GM18507 (cell line): ENCODE data around the gene ZC3H11A.
"Not testable (repeated sequence)": the region's sequence is repeated elsewhere in the genome, so short reads cannot be mapped to it uniquely, and the experiment has no call there.

Source experiments
- DNase-seq: peaks from one replicate; pipeline ENCODE4 v3.0.0; 2011; ENCODE audit warnings: low read depth; ENCODE audit not compliant: insufficient read length; ENCODE audit errors: extremely low spot score
- FAIRE-seq: peaks from 2 replicates; lab custom pipeline; 2011; peaks lifted over from hg19 to GRCh38; lab: Jason Lieb, UNC

Gene ZC3H11A

DNA sequence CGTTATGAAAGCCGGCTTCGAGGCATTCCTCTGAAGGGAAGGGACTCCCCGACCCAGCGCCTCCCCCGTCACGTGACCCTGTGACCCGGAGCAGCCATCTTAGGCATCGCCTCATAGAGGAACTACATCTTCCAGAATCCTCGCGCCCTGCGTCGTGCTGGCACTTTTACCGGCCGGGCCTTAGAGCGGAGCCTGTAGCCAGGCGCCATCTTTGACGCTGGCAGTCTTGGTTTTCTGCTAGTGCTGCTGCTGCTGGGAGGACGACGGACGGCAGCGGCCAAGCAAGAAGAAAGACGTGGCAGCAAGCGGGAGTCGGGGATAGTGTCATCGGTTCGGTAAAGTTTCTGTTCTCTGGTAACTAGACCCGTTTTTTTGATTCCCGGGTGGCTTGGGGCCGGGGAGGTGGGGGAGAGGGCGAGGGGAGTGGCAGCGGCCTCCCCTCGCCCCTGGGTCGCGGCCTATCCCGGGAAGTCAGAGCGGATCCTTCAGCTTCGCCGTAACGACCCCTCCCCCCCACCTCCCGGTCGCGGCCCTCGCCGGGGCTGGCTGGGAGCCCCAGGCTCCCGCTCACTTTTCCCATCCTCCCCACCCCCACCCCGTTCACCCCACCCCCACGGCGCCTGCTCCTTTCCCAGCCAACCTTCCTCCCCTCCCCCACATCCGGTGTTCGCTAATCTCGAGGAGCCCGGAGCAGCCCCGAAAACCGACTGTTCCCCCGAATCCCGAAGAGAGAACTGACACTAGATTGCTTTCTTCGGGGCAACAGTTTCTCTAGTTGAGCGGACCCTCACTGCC is at the start of gene ZC3H11A, which contains the start of gene ZBED6:
Gene ZC3H11A (plus strand): TSS at position 183 of the 795 bp plus-strand sequence. CDS start 21,448 bp downstream, outside the sequence.
Gene ZBED6 (plus strand): TSS at position 183 of the 795 bp plus-strand sequence. CDS start 1,900 bp downstream, outside the sequence.
- DNase-seq (peak; percentile 87), FAIRE-seq (peak; percentile 97)

- no peak for DNase-seq
- FAIRE-seq, result no peak
Measured at GRCh38 chr1:203746281-203746680, 49.1 kb upstream of the ZC3H11A start.

DNA sequence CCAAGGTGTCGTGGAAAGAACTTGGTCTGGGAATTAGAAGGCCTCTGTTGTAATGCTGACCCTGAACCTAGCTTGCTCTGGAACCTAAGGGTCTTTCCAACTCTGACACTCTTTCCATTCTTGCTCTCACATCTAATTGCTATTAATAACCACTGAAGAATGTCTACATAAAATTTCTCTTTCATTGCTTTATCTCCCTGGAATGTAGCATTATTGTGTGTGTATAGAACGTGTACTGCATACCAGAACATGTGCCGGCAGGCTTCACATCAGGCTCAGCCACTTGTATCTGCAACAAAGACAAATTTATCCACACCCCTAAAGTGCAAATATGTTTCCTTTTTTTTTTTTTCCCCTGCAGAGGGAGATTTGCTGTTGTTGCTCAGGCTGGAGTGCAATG is 44.4 kb upstream of the ZC3H11A start:
- FAIRE-seq (no peak), DNase-seq (no peak)

GRCh38 chr1:203751618-203752361 is 43.6 kb upstream of the ZC3H11A start:
- not testable (repeated sequence) for DNase-seq, FAIRE-seq

DNA sequence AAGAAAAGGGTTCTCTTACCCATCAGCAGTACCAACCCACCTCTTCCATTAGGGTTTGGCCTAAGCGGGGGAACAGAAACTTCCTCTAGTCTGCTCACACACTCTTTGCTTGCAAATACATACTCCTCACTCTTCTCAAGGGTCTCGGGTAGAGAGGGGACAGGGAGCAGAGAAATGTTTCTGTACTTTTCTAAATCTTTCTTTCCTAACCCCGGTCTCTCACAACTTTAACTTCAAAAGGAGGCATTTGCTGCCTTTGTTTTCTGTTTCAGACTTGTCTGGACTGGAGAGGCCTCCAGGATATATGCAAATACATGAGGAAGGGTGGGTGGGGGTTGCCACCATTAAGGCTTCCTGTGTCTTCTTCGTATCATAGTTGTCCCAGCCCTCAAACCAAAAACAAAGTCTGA is 41.0 kb upstream of the ZC3H11A start:
- DNase-seq (no peak), FAIRE-seq (peak; percentile 81)

GRCh38 chr1:203756036-203756435 is 39.4 kb upstream of the ZC3H11A start:
- FAIRE-seq (no peak), DNase-seq (no peak)

DNA sequence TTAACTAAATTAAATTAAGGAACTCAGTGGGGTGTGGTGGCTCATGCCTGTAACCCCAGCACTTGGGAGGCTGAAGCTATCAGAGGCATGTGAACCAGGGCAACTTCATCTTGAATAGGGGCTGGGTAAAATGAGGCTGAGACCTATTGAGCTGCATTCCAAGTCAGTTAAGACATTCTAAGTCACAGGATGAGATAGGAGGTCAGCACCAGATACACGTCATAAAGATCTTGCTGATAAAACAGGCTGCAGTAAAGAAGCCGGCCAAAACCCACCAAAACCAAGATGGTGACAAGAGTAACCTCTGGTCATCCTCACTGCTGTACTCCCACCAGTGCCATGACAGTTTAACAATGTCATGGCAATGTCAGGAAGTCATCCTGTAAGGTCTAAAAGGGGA is 36.7 kb upstream of the ZC3H11A start:
- DNase-seq, result not testable (repeated sequence)

GRCh38 chr1:203760506-203760905 is 34.9 kb upstream of the ZC3H11A start:
- DNase-seq, result no peak
- FAIRE-seq, result no peak

More for the DNA sequence above, 36.7 kb upstream of the ZC3H11A start:
- not testable (repeated sequence) for FAIRE-seq

- not testable (repeated sequence) for DNase-seq, FAIRE-seq
Measured at GRCh38 chr1:203761958-203762357, 33.5 kb upstream of the ZC3H11A start.

GRCh38 chr1:203763505-203763904 is 31.9 kb upstream of the ZC3H11A start:
- FAIRE-seq (no peak), DNase-seq (no peak)

- FAIRE-seq (no peak), DNase-seq (no peak)
Measured at GRCh38 chr1:203764105-203765028, 31.1 kb upstream of the ZC3H11A start.

GRCh38 chr1:203765029-203765837 is 30.2 kb upstream of the ZC3H11A start, which contains the start of gene LAX1:
Gene LAX1, plus strand, starts transcription at chr1:203765183. Its CDS starts 383 bp downstream, at chr1:203765566.
- DNase-seq (peak; percentile 57), FAIRE-seq (peak; percentile 90)

- no peak for DNase-seq
- no peak for FAIRE-seq
Measured at GRCh38 chr1:203768256-203768655, 27.2 kb upstream of the ZC3H11A start.

DNA sequence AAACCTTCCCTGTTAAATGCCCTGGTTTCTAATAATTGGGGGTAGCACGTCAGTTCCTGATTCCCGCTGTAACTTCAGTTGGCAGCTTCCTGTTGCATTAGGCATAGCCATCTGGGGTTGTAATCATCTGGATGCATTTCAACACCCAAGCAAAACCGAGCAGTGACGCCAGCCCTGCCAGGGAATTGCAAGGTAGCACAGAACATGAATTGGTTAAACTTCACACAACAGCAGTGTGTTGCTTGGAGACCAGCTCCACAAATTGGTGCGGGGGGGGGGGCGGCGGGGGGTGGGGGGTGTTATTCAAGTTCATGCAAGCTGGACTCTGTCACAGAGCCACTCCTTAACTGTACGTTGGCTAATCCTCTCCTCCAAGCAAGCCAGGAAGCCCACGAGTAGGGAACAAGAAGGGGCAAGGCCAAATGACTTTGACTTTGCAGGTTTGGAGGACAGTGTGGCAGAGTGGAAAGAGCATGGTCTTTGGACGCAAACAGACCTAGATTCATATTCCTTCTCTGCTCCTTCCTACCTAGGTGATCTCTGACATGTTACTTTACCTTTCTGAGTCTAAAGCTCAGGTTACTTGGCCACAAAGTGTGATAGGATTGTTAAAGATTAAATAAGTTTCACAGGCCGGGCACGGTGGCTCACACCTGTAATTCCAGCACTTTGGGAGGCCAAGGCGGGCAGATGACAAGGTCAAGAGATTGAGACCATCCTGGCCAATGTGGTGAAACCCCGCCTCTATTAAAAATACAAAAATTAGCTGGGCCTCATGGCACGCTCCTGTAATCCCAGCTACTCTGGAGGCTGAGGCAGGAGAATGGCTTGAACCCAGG is 25.7 kb upstream of the ZC3H11A start:
- DNase-seq, result no peak

GRCh38 chr1:203771901-203772301 is 23.5 kb upstream of the ZC3H11A start:
- FAIRE-seq, result no peak
- DNase-seq, result no peak

More for the DNA sequence above, 25.7 kb upstream of the ZC3H11A start:
- no peak for FAIRE-seq

DNA sequence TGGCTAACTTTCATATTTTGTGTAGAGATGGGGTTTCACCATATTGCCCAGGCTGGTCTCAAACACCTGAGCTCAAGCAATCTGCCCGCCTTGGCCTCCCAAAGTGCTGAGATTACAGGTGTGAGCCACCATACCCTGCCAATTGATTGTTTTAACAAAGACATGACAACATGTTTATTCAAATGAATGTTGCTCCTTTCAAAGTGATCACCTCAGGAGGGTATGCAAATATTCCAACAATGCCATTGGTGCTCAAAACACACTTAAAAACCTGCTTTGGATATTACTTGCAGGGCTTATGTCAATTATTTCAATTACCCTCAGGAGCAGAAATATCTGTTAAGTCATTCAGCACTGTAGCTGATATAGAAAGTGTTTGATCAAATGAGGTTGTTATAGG is 22.6 kb upstream of the ZC3H11A start:
- no peak for FAIRE-seq

DNA sequence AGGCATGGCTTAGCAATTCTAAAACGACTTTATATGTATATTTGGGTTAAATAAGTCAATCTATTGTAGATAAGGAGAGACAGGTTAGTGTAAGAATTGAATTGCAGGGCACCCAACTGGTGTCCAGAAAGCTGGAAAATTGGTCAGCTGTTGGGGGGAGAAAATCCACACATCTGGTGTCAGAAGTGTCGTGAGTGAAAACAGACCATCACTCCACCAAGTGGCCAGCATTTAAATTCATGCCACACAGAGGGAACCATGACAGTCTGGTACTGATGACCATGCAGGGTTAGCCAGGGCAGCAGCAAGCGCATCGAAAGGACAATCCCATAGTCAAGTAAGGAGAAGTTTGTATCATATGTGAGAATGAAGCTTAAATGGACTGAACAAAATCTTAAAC is 18.8 kb upstream of the ZC3H11A start:
- FAIRE-seq (no peak), DNase-seq (no peak)

More for the DNA sequence above, 22.6 kb upstream of the ZC3H11A start:
- DNase-seq, result no peak

DNA sequence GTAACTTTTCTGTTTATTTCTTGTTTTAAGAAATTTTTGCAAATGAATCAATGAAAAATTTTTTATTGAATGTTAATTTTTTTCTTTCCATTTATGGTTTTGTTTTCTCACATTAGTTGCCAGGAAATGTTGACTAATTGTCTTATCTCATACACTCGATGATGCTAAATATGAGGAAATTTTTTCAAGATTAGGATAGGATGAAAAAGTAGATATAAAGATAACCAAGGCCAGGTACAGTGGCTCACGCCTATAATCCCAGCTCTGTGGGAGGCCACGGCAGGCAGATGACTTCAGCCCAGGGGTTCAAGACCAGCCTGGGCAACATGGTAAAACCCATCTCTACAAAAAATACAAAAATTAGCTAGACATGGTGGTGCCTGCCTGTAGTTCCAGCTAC is 17.8 kb upstream of the ZC3H11A start:
- FAIRE-seq, result no peak
- DNase-seq, result no peak
